HG03558 (cell line): ENCODE data around the gene TMEM143.

ENCODE experiments used
- ATAC-seq: cut with Tn5 transposase; IDR thresholded peaks from one replicate; pipeline ENCODE4 v1.9.1; 2021; ENCODE audit warnings: moderate number of reproducible peaks; ENCODE audit not compliant: unreplicated experiment; ENCODE audit errors: extremely low read depth

TMEM143 gene

GRCh38 chr19:48362716-48363499 lies 832 bp downstream of the TMEM143 start:
- ATAC-seq: peak; percentile 39

GRCh38 chr19:48361912-48362311 lies 1.8 kb downstream of the TMEM143 start:
- no peak for ATAC-seq

GRCh38 chr19:48359123-48359522 lies 4.6 kb downstream of the TMEM143 start:
- no peak for ATAC-seq

GRCh38 chr19:48355365-48355954 lies 8.3 kb downstream of the TMEM143 start:
- ATAC-seq: no peak

GRCh38 chr19:48354332-48354992 lies 9.3 kb downstream of the TMEM143 start:
- no peak for ATAC-seq

- ATAC-seq: no peak
Observed at GRCh38 chr19:48353677-48354076, 10.1 kb downstream of the TMEM143 start.

GRCh38 chr19:48351341-48351752 lies 12.4 kb downstream of the TMEM143 start:
- ATAC-seq: no peak

- ATAC-seq: no peak
Observed at GRCh38 chr19:48350856-48351255, 12.9 kb downstream of the TMEM143 start.

GRCh38 chr19:48348737-48349136 lies 15.0 kb downstream of the TMEM143 start:
- no peak for ATAC-seq

- no peak for ATAC-seq
Observed at GRCh38 chr19:48348045-48348444, 15.7 kb downstream of the TMEM143 start.

- ATAC-seq: no peak
Observed at GRCh38 chr19:48346191-48346590, 17.5 kb downstream of the TMEM143 start.

- ATAC-seq: no peak
Observed at GRCh38 chr19:48344892-48345291, 18.8 kb downstream of the TMEM143 start.

- ATAC-seq: no peak
Observed at GRCh38 chr19:48342841-48343540, 20.7 kb downstream of the TMEM143 start.

GRCh38 chr19:48342414-48342738 lies 21.4 kb downstream of the TMEM143 start:
- no peak for ATAC-seq

GRCh38 chr19:48341515-48342413 lies 22.0 kb downstream of the TMEM143 start:
- no peak for ATAC-seq

- ATAC-seq: no peak
Observed at GRCh38 chr19:48340995-48341394, 22.7 kb downstream of the TMEM143 start.

- no peak for ATAC-seq
Observed at GRCh38 chr19:48338802-48339503, 24.8 kb downstream of the TMEM143 start.

- no peak for ATAC-seq
Observed at GRCh38 chr19:48338253-48338755, 25.4 kb downstream of the TMEM143 start.
